Ishikawa (cell line): ENCODE measurements around the gene G2E3.

ENCODE experiments used
- CREB1 ChIP-seq: IDR thresholded peaks from 2 replicates; pipeline ENCODE4 v1.6.1; 2012; ENCODE audit warnings: low read depth
- EGR1 ChIP-seq: IDR thresholded peaks from 2 replicates; pipeline ENCODE4 v1.6.1; 2012
- EP300 ChIP-seq: IDR thresholded peaks from 2 replicates; pipeline ENCODE4 v1.6.1; 2012; ENCODE audit warnings: borderline replicate concordance
- FOXM1 ChIP-seq: IDR thresholded peaks from 2 replicates; pipeline ENCODE4 v1.6.1; 2012; ENCODE audit warnings: low read depth, borderline replicate concordance
- MAX ChIP-seq: IDR thresholded peaks from 2 replicates; pipeline ENCODE4 v1.6.1; 2012
- RAD21 ChIP-seq: IDR thresholded peaks from 2 replicates; pipeline ENCODE4 v1.6.1; 2012; ENCODE audit warnings: low read depth
- REST ChIP-seq: IDR thresholded peaks from 2 replicates; pipeline ENCODE4 v1.6.1; 2012; ENCODE audit warnings: low read depth, mild to moderate bottlenecking
- TAF1 ChIP-seq: IDR thresholded peaks from 2 replicates; pipeline ENCODE4 v1.6.1; 2012; ENCODE audit warnings: low read depth, mild to moderate bottlenecking
- TCF12 ChIP-seq: IDR thresholded peaks from 2 replicates; pipeline ENCODE4 v1.6.1; 2012; ENCODE audit warnings: low read depth
- TEAD4 ChIP-seq: IDR thresholded peaks from 2 replicates; pipeline ENCODE4 v1.6.1; 2012
- YY1 ChIP-seq: IDR thresholded peaks from 2 replicates; pipeline ENCODE4 v1.6.1; 2012; ENCODE audit warnings: low read depth

- TF ChIP-seq TAF1, result no peak
- TF ChIP-seq TCF12, result no peak
- TF ChIP-seq RAD21, result no peak
- no peak for TF ChIP-seq YY1
- no peak for TF ChIP-seq EGR1
- TF ChIP-seq MAX, result no peak
- no peak for TF ChIP-seq EP300
- no peak for TF ChIP-seq REST
- no peak for TF ChIP-seq TEAD4
- TF ChIP-seq CREB1, result no peak
- no peak for TF ChIP-seq FOXM1
Measured at GRCh38 chr14:30533126-30533525, 25.8 kb upstream of the G2E3 start.
